ENCODE data around the gene KCNAB1. TPM values are rescaled to one million over a fixed set of nuclear protein-coding genes. Genes with fewer than 3 reads are reported as not detected.

The KCNAB1 gene
- polyA plus RNA-seq, 1 donor (not counting 4 experiments of a cell fraction or from before 2014, with no cell fraction given), result 0.03 TPM

GRCh38 chr3:156183396-156183795 is 63.0 kb downstream of the KCNAB1 start:
- Histone ChIP-seq H3K9me1 (ENCODE audit: control insufficient read depth, extremely low read depth, insufficient read depth, low read length) (no peaks in the 10 kb centered on the region), H3K9ac (ENCODE audit: control insufficient read depth, extremely low read depth, insufficient read depth, low read length) (no peak overlapping the region), H2AFZ (ENCODE audit: control insufficient read depth, low read length) (no peak overlapping the region), H4K20me1 (ENCODE audit: control insufficient read depth, extremely low read depth, insufficient read depth, low read length) (no peaks in the 10 kb centered on the region), H3K4me2 (ENCODE audit: control insufficient read depth, extremely low read depth, insufficient read depth, low read depth, low read length) (no peak overlapping the region), H3K27me3 (ENCODE audit: control insufficient read depth, extremely low read depth, insufficient read depth, low read length) (no peaks in the 10 kb centered on the region), H3K4me1 (ENCODE audit: control insufficient read depth, extremely low read depth, insufficient read depth, low read length) (peaks cover 24% of the 10 kb centered on the region), H3K36me3 (ENCODE audit: control insufficient read depth in 2 of 2, extremely low read depth in 1 of 2, insufficient read depth in 2 of 2, low read length in 2 of 2) (no peaks in the 10 kb centered on the region), H3K79me2 (ENCODE audit: control insufficient read depth, insufficient read depth, low read length) (no peaks in the 10 kb centered on the region), H3K4me3 (ENCODE audit: control insufficient read depth in 2 of 3, extremely low read depth in 1 of 3, insufficient read depth in 2 of 3, low read depth in 1 of 3, low read length in 3 of 3) (no peak overlapping the region), H3K9me3 (ENCODE audit: control insufficient read depth, low read depth, low read length) (no peaks in the 10 kb centered on the region), H3K27ac (ENCODE audit: control insufficient read depth, insufficient read depth, low read length) (no peak overlapping the region)
- dilution Hi-C loops (cut with MboI; ENCODE audit: extremely low pct_ligation_motif_present, low sequenced_read_pairs), result no loop called here
- DNase-seq (ENCODE audit: low read depth, low spot score), result no peak
- no peak for TF ChIP-seq EZH2 (IDR thresholded peaks at IDR 0.05; ENCODE audit: low read length)
- no peak for TF ChIP-seq CTCF (optimal IDR thresholded peaks at IDR 0.05 in 1 of 3, IDR thresholded peaks at IDR 0.05 in 1 of 3, conservative IDR thresholded peaks at IDR 0.05 in 1 of 3; ENCODE audit: extremely low read depth in 1 of 3, insufficient read depth in 2 of 3, low read length in 3 of 3)
- FAIRE-seq, result peak; percentile 17

DNA sequence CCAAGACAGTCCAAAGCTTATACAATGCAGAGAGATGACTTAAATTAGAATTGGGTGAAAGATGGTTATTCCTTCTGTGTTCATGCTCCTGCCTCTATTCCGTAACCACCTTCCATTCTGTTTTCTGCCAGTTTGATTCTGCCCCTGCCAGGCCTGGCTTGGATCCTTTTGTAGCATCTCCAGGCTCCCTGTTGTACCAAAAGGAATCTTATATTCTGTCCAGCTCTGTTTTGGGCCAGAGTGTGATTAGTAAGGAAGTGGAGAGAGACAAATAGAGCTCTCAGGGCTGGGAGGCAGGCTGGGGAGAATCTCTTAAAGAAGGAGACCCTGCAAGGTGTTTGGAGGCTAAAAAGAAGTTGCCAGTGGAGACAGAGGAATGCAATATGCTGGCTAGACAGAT is 63.8 kb downstream of the KCNAB1 start:
- Histone ChIP-seq H2AFZ (ENCODE audit: control insufficient read depth, low read length) (no peak overlapping the region), H3K4me2 (ENCODE audit: control insufficient read depth, extremely low read depth, insufficient read depth, low read depth, low read length) (no peak overlapping the region)
- no peak for DNase-seq (ENCODE audit: low read depth, low spot score)

More for the DNA sequence above, 63.8 kb downstream of the KCNAB1 start:
- dilution Hi-C loops (cut with MboI; ENCODE audit: extremely low pct_ligation_motif_present, low sequenced_read_pairs), result no loop called here
- no peaks in the 10 kb centered on the region for H3K79me2 ChIP-seq (ENCODE audit: control insufficient read depth, insufficient read depth, low read length)
- no peaks in the 10 kb centered on the region for H3K27me3 ChIP-seq (ENCODE audit: control insufficient read depth, extremely low read depth, insufficient read depth, low read length)
- FAIRE-seq, result no peak
- no peaks in the 10 kb centered on the region for H4K20me1 ChIP-seq (ENCODE audit: control insufficient read depth, extremely low read depth, insufficient read depth, low read length)
- no peaks in the 10 kb centered on the region for H3K9me1 ChIP-seq (ENCODE audit: control insufficient read depth, extremely low read depth, insufficient read depth, low read length)
- H3K9ac ChIP-seq (ENCODE audit: control insufficient read depth, extremely low read depth, insufficient read depth, low read length), result no peak overlapping the region
- H3K4me3 ChIP-seq (ENCODE audit: control insufficient read depth in 2 of 3, extremely low read depth in 1 of 3, insufficient read depth in 2 of 3, low read depth in 1 of 3, low read length in 3 of 3), result no peak overlapping the region
- TF ChIP-seq CTCF (optimal IDR thresholded peaks at IDR 0.05 in 1 of 3, IDR thresholded peaks at IDR 0.05 in 1 of 3, conservative IDR thresholded peaks at IDR 0.05 in 1 of 3; ENCODE audit: extremely low read depth in 1 of 3, insufficient read depth in 2 of 3, low read length in 3 of 3), result no peak
- TF ChIP-seq EZH2 (IDR thresholded peaks at IDR 0.05; ENCODE audit: low read length), result no peak
- no peaks in the 10 kb centered on the region for H3K36me3 ChIP-seq (ENCODE audit: control insufficient read depth in 2 of 2, extremely low read depth in 1 of 2, insufficient read depth in 2 of 2, low read length in 2 of 2)
- H3K9me3 ChIP-seq (ENCODE audit: control insufficient read depth, low read depth, low read length), result no peaks in the 10 kb centered on the region
- no peak overlapping the region for H3K27ac ChIP-seq (ENCODE audit: control insufficient read depth, insufficient read depth, low read length)
- peaks cover 24% of the 10 kb centered on the region for H3K4me1 ChIP-seq (ENCODE audit: control insufficient read depth, extremely low read depth, insufficient read depth, low read length)

Measured in keratinocyte (primary cell).